ENCODE measurements around the gene DCDC2B.

Gene DCDC2B

DNA sequence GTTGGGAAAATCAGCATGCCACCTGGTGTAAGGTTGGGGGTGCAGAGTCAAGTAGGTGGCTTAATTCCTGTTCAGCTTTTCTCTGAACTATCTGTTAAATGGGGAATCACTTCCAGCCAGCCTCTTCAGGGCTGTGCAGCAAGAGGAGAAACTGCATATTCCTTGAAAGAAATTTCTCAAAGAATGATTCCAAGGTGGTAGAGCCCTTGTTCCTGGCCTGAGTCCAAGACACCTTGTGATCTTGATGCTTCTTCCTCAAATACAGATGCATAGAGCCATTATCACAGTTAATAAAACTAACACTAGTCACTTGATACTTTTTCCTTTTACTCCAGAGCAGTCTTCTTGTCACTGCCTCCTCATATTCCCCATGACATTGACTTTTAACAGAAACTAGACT, 24.2 kb upstream of the DCDC2B start:
- no peak overlapping the region for H3K4me3 Mint-ChIP-seq
- H3K9me3 Mint-ChIP-seq, result no peaks in the 10 kb centered on the region
- H3K27ac Mint-ChIP-seq, result peak overlapping the region; percentile 25
- CTCF ChIA-PET, result interaction anchor here (0.7 to 1.2 kb wide), 2 partner anchors 12 to 31 kb away, joined by 3 to 5 read pairs; no protein-coding TSS in a partner anchor
- peaks cover 65% of the 10 kb centered on the region for H3K36me3 Mint-ChIP-seq
- peaks cover 61% of the 10 kb centered on the region for H3K4me1 Mint-ChIP-seq
- H3K27me3 Mint-ChIP-seq, result peaks cover under 1% of the 10 kb centered on the region
- no peak for DNase-seq

DNA sequence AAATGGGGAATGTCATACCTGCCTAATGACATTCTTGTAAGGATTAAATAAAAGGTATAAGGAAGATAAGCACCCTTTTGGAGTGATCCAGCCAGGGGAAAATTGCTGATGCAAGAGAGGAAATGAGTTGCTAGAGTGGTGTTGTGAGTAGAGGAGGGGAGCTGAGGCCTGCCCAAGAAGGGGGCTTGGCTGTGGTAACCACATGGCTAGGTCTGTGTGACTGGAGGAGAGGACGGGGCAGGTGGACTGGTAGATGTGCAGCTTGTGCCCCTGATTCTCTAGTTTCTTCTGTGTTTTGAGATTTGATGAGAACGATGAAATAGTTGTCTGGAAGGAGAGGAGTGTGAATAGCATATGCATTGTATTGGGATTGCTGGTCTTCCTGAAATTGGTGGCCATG, 22.8 kb upstream of the DCDC2B start:
- CTCF ChIA-PET, result no interaction called here
- Mint-ChIP-seq H3K9me3 (no peaks in the 10 kb centered on the region), H3K36me3 (peaks cover 64% of the 10 kb centered on the region), H3K27ac (peak overlapping the region; percentile 82), H3K4me3 (no peak overlapping the region), H3K27me3 (no peaks in the 10 kb centered on the region), H3K4me1 (peaks cover 50% of the 10 kb centered on the region)
- no peak for DNase-seq

DNA sequence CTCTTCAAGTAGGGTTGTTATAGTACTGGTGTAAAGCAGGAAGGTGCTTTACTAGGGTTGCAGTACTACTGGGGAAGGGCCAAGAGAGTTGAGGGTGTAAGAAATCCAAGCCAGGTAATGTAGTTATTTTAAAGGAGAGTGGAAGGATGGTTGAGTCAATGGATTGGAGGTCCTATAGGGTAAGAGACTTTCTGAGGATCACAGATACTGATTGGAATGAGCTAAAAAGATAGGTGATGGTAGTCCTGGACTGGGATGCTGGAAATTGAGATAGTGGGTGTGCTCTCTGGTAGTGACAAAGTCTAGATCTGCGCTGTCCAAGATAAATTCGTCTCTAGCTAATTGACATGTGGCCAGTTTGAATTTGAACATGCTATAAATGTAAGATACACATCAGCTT, 22.4 kb upstream of the DCDC2B start:
- Mint-ChIP-seq H3K4me3 (no peak overlapping the region), H3K27ac (peak overlapping the region; percentile 82), H3K9me3 (no peaks in the 10 kb centered on the region), H3K4me1 (peaks cover 48% of the 10 kb centered on the region), H3K36me3 (peaks cover 64% of the 10 kb centered on the region), H3K27me3 (no peaks in the 10 kb centered on the region)
- DNase-seq, result no peak
- CTCF ChIA-PET, result no interaction called here

DNA sequence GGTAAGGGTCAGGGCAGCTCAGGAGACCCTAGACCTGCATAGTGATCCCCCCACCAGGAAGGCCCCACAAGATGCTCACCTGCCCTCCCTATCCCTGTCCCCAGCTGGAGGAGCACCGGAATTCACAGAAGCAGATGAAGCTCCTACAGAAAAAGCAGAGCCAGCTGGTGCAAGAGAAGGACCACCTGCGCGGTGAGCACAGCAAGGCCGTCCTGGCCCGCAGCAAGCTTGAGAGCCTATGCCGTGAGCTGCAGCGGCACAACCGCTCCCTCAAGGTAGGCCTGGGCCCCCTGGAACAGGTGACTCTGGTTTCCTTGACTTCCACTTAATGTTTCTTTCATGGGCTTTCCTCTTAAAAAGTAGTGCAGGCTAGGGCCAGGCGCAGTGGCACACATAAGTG, 21.0 kb upstream of the DCDC2B start:
- Mint-ChIP-seq H3K36me3 (peaks cover 68% of the 10 kb centered on the region), H3K4me3 (no peak overlapping the region), H3K27me3 (no peaks in the 10 kb centered on the region), H3K9me3 (no peaks in the 10 kb centered on the region), H3K27ac (no peak overlapping the region), H3K4me1 (peaks cover 39% of the 10 kb centered on the region)
- CTCF ChIA-PET, result no interaction called here
- no peak for DNase-seq

DNA sequence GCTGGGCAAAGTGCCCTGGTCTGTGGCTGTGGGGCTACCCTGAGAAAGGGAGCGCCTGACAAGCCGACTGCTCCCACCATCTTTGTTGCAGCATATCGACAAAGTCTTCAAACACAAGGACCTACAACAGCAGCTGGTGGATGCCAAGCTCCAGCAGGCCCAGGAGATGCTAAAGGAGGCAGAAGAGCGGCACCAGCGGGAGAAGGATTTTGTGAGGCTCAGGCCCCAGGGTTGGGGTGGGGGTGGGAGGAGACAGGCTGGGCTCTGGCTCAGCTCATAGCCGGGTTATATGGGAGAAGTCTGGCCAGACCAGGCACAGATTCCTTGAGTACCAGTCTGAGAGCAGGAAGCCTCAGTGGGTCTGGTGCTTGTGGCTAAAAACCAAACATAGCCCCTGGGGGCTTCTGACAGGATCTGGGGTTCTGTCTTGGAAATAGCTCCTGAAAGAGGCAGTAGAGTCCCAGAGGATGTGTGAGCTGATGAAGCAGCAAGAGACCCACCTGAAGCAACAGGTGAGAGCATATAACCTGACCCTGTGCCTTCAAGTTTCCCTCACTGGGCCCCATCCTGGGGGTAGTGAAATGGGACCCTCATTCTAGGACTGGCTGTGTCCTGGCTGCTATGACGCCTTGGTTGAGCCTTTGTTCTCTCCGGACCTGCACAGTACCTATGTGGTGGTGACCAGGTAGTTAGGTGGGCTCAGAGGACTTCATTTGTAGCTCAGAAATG, 16.5 kb upstream of the DCDC2B start:
- no peak for DNase-seq
- Mint-ChIP-seq H3K9me3 (no peaks in the 10 kb centered on the region), H3K27me3 (no peaks in the 10 kb centered on the region), H3K4me3 (no peak overlapping the region), H3K27ac (no peak overlapping the region), H3K36me3 (peaks cover 82% of the 10 kb centered on the region), H3K4me1 (peaks cover 50% of the 10 kb centered on the region)
- CTCF ChIA-PET, result interaction anchor here (0.6 to 0.9 kb wide), 2 partner anchors 181 to 227 kb away, joined by 3 to 4 read pairs; no protein-coding TSS in a partner anchor

DNA sequence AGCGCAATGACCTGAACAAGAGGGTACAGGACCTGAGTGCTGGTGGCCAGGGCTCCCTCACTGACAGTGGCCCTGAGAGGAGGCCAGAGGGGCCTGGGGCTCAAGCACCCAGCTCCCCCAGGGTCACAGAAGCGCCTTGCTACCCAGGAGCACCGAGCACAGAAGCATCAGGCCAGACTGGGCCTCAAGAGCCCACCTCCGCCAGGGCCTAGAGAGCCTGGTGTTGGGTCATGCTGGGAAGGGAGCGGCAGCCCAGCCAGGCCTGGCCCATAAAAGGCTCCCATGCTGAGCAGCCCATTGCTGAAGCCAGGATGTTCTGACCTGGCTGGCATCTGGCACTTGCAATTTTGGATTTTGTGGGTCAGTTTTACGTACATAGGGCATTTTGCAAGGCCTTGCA, 13.9 kb upstream of the DCDC2B start:
- H3K27me3 Mint-ChIP-seq, result no peaks in the 10 kb centered on the region
- H3K4me3 Mint-ChIP-seq, result no peak overlapping the region
- CTCF ChIA-PET, result interaction anchor here (0.8 to 2.1 kb wide), 2 partner anchors 21 to 86 kb away, joined by 3 to 10 read pairs; partner anchors contain the start of gene KPNA6
- DNase-seq, result no peak
- H3K27ac Mint-ChIP-seq, result peak overlapping the region; percentile 58
- H3K4me1 Mint-ChIP-seq, result peaks cover 68% of the 10 kb centered on the region
- H3K36me3 Mint-ChIP-seq, result peaks cover 78% of the 10 kb centered on the region
- H3K9me3 Mint-ChIP-seq, result no peaks in the 10 kb centered on the region

DNA sequence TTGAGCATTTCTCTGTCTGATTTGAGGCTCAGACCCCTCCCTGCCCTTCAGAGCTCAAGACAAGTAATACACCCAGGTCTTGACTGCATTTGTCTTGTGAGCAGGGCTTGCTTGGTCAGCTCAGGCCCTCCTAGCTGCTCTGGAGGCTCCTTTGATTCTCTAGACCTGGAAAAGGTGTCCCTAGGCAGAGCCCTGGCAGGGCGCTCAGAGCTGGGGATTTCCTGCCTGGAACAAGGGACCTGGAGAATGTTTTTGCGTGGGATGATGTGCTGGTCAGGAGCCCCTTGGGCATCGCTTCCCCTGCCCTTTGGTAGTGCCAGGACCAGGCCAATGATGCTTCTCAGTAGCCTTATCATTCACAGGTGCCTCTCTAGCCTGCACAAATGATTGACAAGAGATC, 13.4 kb upstream of the DCDC2B start:
- Mint-ChIP-seq H3K27ac (no peak overlapping the region), H3K36me3 (peaks cover 73% of the 10 kb centered on the region)

DNA sequence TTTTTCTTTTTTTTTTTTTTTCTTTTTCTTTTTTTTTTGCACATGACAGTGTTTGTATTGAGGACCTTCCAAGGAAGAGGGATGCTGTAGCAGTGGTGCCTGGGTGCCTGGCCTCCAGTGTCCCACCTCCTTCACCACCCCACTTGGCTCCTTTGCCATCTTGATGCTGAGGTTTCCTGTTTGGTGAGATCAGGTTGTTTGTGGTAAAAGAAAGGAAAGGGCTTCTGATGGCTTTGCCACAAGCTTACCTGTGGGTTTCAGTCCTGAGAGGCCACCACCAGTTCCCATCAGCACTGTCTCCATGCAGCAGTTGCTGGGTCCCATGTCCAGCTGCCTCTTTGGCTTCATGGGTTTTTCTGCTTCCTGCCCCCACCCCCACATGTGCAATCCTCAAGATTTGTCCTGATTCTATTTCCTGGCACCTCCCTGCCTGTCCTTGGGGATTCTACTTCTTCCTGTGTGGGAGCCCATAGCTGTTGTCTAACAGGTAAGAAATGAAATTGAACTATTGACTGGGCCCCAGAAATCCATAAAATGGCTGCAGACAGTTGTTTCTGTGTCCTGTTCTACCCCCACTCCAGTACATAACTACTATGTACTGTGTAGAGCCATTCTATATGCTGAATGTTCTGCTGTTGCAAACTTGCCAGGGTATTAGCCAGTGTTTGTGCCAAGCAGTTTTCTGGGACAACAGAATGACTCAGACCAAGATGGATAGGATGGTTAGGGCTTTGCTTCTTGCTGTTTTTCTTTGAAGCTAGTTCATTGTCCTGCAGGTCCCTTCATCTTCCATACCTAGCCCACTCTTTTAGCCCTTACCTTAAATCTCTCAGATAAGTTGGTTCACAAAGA, 12.7 kb upstream of the DCDC2B start:
- Mint-ChIP-seq H3K27me3 (no peaks in the 10 kb centered on the region), H3K27ac (peak overlapping the region; percentile 3), H3K4me3 (peak overlapping the region; percentile 9), H3K9me3 (no peaks in the 10 kb centered on the region), H3K4me1 (peaks cover 73% of the 10 kb centered on the region), H3K36me3 (peaks cover 69% of the 10 kb centered on the region)
- CTCF ChIA-PET, result interaction anchor here (0.9 to 2.1 kb wide), 3 partner anchors 12 to 20 kb away, joined by 3 to 10 read pairs (median 3); no protein-coding TSS in a partner anchor
- peak; percentile 50 for DNase-seq

More for the DNA sequence above, 13.4 kb upstream of the DCDC2B start:
- Mint-ChIP-seq H3K4me3 (no peak overlapping the region), H3K4me1 (peaks cover 73% of the 10 kb centered on the region), H3K27me3 (no peaks in the 10 kb centered on the region), H3K9me3 (no peaks in the 10 kb centered on the region)
- no peak for DNase-seq
- CTCF ChIA-PET, result interaction anchor here (0.8 to 2.1 kb wide), 3 partner anchors 15 to 87 kb away, joined by 3 to 10 read pairs (median 3); partner anchors contain the start of gene KPNA6

DNA sequence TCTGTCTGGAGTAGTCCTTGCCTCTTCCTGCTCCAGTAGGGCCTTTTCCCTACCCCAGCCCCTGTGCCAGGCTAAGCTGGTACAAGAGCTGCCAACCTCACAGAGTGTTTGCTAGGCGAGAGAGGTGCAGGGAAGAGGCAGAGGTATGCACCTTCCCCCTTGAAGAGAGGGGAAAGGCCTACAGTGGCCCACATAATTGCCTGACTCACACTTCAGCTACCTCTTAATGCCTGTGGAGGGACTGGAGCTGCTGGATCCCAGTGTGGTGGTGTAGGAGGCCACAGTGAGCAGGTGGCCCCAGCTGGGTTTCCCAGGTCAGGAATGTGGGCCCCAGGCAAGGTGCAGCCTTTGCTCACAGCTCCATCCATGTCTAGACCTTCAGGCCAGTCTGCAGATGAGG, 11.8 kb upstream of the DCDC2B start:
- Mint-ChIP-seq H3K4me3 (no peak overlapping the region), H3K36me3 (peaks cover 66% of the 10 kb centered on the region), H3K9me3 (no peaks in the 10 kb centered on the region), H3K27me3 (no peaks in the 10 kb centered on the region), H3K4me1 (peaks cover 78% of the 10 kb centered on the region), H3K27ac (peak overlapping the region; percentile 70)
- no peak for DNase-seq
- CTCF ChIA-PET, result interaction anchor here (0.9 to 2.1 kb wide), 2 partner anchors 13 to 19 kb away, joined by 3 to 10 read pairs; no protein-coding TSS in a partner anchor

DNA sequence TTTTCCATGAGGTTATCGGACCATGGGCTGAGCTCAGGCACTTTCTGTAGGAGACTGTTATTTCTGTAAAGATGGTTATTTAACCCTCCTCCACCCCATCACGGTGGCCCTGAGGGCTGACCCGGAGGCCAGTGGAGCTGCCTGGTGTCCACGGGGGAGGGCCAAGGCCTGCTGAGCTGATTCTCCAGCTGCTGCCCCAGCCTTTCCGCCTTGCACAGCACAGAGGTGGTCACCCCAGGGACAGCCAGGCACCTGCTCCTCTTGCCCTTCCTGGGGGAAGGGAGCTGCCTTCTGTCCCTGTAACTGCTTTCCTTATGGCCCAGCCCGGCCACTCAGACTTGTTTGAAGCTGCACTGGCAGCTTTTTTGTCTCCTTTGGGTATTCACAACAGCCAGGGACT, 11.1 kb upstream of the DCDC2B start:
- H3K4me1 Mint-ChIP-seq, result peaks cover 83% of the 10 kb centered on the region
- H3K9me3 Mint-ChIP-seq, result no peaks in the 10 kb centered on the region
- H3K27ac Mint-ChIP-seq, result no peak overlapping the region
- DNase-seq, result no peak
- no peak overlapping the region for H3K4me3 Mint-ChIP-seq
- CTCF ChIA-PET, result interaction anchor here (1.0 kb wide), 1 partner anchor 18 kb away, joined by 4 read pairs; no protein-coding TSS in a partner anchor
- peaks cover 60% of the 10 kb centered on the region for H3K36me3 Mint-ChIP-seq
- no peaks in the 10 kb centered on the region for H3K27me3 Mint-ChIP-seq

DNA sequence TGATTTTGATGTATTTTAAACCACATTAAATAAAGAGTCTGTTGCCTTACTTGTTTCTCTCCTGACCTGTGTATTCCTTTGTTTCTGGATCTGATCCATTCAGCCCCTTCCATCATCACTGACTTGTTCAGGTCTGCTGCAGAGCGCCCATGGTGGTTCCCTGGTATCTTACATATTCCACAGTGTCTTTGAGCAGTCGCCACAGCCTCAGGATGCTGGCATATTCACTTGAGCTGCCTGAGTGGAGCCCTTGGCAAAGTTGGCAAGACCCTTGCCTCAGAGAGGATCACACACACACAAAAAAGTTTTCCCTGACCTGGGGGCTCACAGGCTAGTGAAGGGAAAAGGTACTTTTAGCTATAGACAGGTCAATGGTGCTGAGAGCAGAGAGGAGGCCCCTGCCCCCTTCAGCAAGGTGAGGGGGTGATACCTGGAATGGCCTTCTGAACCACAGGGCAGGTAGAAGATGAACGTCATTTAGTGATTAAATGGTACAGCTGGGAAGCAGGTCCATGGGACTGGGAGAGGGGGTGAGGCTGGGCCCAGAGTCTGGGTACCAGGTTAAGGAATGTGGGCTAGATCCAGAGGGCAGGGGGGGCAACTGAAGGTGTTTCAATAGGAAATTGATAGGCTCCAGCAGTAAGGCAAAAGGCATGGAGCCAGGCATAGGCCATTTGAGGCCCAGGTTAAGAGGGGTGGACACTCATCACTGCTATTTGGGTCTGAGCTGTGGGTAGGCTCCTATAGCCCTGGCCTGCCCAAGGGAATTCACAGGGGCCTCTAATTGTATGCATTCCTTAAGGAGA, 10.4 kb upstream of the DCDC2B start:
- no peak overlapping the region for H3K27ac Mint-ChIP-seq
- H3K4me3 Mint-ChIP-seq, result peak overlapping the region; percentile 20
- peaks cover 57% of the 10 kb centered on the region for H3K36me3 Mint-ChIP-seq
- peaks cover 83% of the 10 kb centered on the region for H3K4me1 Mint-ChIP-seq
- no peaks in the 10 kb centered on the region for H3K27me3 Mint-ChIP-seq
- H3K9me3 Mint-ChIP-seq, result no peaks in the 10 kb centered on the region
- DNase-seq, result no peak
- CTCF ChIA-PET, result interaction anchor here (1.0 to 1.9 kb wide), 2 partner anchors 17 to 18 kb away, joined by 4 read pairs; no protein-coding TSS in a partner anchor

DNA sequence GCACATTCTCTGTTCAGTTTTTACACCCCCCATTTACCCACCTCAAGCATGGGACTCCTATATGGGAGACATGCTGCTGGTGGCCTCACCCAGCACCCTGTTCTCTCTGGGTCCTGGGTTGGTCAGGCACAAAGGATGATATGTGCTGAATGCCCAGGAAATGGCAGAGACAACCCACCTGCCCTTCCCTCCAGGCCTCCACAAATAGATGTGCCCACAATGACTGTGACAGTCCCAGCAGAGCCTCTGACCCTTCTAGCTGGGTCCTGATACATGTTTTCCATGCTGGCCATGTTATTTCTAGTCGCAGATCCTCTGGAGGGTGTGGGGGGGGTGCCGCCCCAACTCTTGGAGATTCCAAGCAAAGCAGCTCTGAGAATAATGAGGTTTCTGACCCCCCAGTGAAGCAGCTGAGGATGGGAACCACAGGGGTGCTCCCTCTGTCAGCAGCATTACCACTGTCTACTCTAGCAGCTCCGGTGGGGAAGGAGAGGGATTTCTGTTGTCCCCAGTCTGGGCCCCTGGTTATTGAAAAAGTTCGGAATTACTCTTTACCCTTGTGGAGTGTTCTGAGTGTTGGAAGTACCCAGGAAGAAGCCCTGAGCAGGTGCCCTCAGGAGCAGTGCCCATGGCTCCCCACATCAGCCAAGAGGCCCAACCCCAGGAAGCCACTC, 9.7 kb upstream of the DCDC2B start:
- Mint-ChIP-seq H3K9me3 (no peaks in the 10 kb centered on the region), H3K4me3 (no peak overlapping the region), H3K27me3 (no peaks in the 10 kb centered on the region), H3K4me1 (peaks cover 85% of the 10 kb centered on the region), H3K36me3 (peaks cover 59% of the 10 kb centered on the region), H3K27ac (no peak overlapping the region)
- DNase-seq, result no peak
- CTCF ChIA-PET, result interaction anchor here (0.6 to 1.9 kb wide), 2 partner anchors 19 to 122 kb away, joined by 3 to 4 read pairs; no protein-coding TSS in a partner anchor

DNA sequence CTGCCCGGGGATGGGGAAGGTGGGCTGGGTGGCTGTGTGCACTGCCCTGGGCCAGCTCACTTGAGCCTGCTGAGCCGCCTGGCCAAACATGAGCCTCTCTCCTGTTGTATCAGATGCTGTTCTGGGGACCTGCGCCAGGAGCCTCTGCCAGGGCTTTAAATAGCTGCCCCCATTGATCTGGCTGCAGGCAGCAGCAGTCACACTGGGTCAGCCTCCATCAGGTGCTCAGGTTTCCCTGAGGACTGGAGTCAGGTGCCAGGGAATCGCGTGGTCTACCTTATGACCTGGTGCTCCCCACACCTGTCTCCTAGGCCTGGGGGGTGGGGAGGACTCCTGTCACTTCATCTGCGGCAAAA, 9.2 kb upstream of the DCDC2B start:
- Mint-ChIP-seq H3K27ac (peak overlapping the region; percentile 88), H3K36me3 (peaks cover 57% of the 10 kb centered on the region), H3K9me3 (no peaks in the 10 kb centered on the region), H3K4me3 (peak overlapping the region; percentile 84), H3K4me1 (peaks cover 85% of the 10 kb centered on the region), H3K27me3 (no peaks in the 10 kb centered on the region)
- CTCF ChIA-PET, result interaction anchor here (0.6 to 1.9 kb wide), 2 partner anchors 19 to 122 kb away, joined by 3 to 4 read pairs; no protein-coding TSS in a partner anchor
- no peak for DNase-seq

All from activated naive CD4-positive, alpha-beta T cell treated with anti-CD3 and anti-CD28 coated beads, Interleukin-2, amount 10 ng/mL, durations not matched to agents 7 days and 5 days (primary cell).